B cell (primary cell): ENCODE data around the gene IL10RA. TPM values are rescaled to one million over a fixed set of nuclear protein-coding genes. Genes with fewer than 3 reads are reported as not detected.

ENCODE experiments used
- ATAC-seq: fragments of 200-7000 bp; cut with Tn5 transposase; one replicate; pipeline ENCODE4 v1.10.0; 2021; ENCODE audit warnings: low read depth, mild to moderate bottlenecking, moderate number of reproducible peaks, moderate library complexity
- CTCF ChIA-PET: fragments of 350-600 bp; sonication (Branson Sonifier 250); formaldehyde crosslinking; loops from one replicate; lab custom pipeline; 2021; ENCODE audit warnings: antibody characterized with exemption, inconsistent platforms; lab: Charles Lee
- POLR2A ChIA-PET: fragments of 350-600 bp; sonication (Branson Sonifier 250); formaldehyde crosslinking; loops from one replicate; lab custom pipeline; 2021; ENCODE audit warnings: antibody characterized with exemption; lab: Charles Lee
- DNase-seq: peaks from one replicate; pipeline ENCODE4 v3.0.0; 2013
- H2AFZ ChIP-seq: 2 replicates; pipeline ENCODE4 v1.6.1; 2012; ENCODE audit warnings: mild to moderate bottlenecking, low read depth, low read length; ENCODE audit not compliant: insufficient read depth, poor library complexity, severe bottlenecking
- H3K27ac ChIP-seq, 2 donors: 1 replicate in 1 of 2; 2 replicates in 1 of 2; pipeline ENCODE4 v1.5.1; 2012 to 2013; ENCODE audit warnings: low read length in 2 of 2, mild to moderate bottlenecking in 2 of 2, moderate library complexity in 1 of 2
- H3K27me3 ChIP-seq, 4 experiments: fragments of 200-600 bp in 1 of 4; sonication (generic) in 1 of 4; replicated peaks in 1 of 4; 1 replicate in 2 of 4; 2 replicates in 2 of 4; pipeline versions ENCODE4 v1.6.1 to v1.7.0; 2013 to 2016; ENCODE audit warnings: low read length in 3 of 4, mild to moderate bottlenecking in 2 of 4, mixed read lengths in 1 of 4, moderate library complexity in 1 of 4; ENCODE audit not compliant: insufficient read depth in 4 of 4, control insufficient read depth in 3 of 4; ENCODE audit errors: control extremely low read depth in 1 of 4
- H3K36me3 ChIP-seq, 2 experiments: replicated peaks in 1 of 2; 1 replicate in 1 of 2; 2 replicates in 1 of 2; pipeline versions ENCODE4 v1.6.1 to v1.7.1; 2013; ENCODE audit warnings: low read length in 1 of 2; ENCODE audit not compliant: insufficient read depth in 2 of 2, control insufficient read depth in 1 of 2; ENCODE audit errors: control extremely low read depth in 1 of 2, extremely low read depth in 1 of 2
- H3K4me1 ChIP-seq, 2 donors: fragments of 200-600 bp in 1 of 2; sonication (generic) in 1 of 2; 1 replicate in 1 of 2; 2 replicates in 1 of 2; pipeline versions ENCODE4 v1.5.1 to v1.6.1; 2013 to 2017; ENCODE audit warnings: low read length in 2 of 2; ENCODE audit not compliant: control insufficient read depth in 2 of 2, insufficient read depth in 2 of 2
- H3K4me2 ChIP-seq: replicated peaks from 2 replicates; pipeline ENCODE3; 2012; ENCODE audit warnings: mild to moderate bottlenecking, low read depth, low read length; ENCODE audit not compliant: poor library complexity, severe bottlenecking
- H3K4me3 ChIP-seq, 5 experiments: fragments of 200-600 bp in 1 of 5; sonication (generic) in 1 of 5; 1 replicate in 3 of 5; 2 replicates in 2 of 5; pipeline versions ENCODE4 v1.5.1 to v1.7.0; 2011 to 2016; ENCODE audit warnings: low read length in 4 of 5, mild to moderate bottlenecking in 4 of 5, low read depth in 2 of 5, control low read depth in 1 of 5, moderate library complexity in 1 of 5; ENCODE audit not compliant: insufficient read depth in 1 of 5; ENCODE audit errors: control extremely low read depth in 1 of 5, extremely low read depth in 1 of 5
- H3K79me2 ChIP-seq: fragments of 200-600 bp; sonication (generic); one replicate; pipeline ENCODE4 v1.6.0; 2016; ENCODE audit warnings: low read length; ENCODE audit not compliant: control insufficient read depth, insufficient read depth
- H3K9ac ChIP-seq: fragments of 200-600 bp; sonication (generic); 2 replicates; pipeline ENCODE4 v1.6.1; 2017; ENCODE audit warnings: mild to moderate bottlenecking, low read length, moderate library complexity
- H3K9me3 ChIP-seq, 3 donors: one replicate each; pipeline versions ENCODE4 v1.6.1 to v1.7.1; 2013; ENCODE audit warnings: low read length in 2 of 3; ENCODE audit not compliant: control insufficient read depth in 2 of 3, insufficient read depth in 1 of 3; ENCODE audit errors: control extremely low read depth in 1 of 3
- H4K20me1 ChIP-seq: 2 replicates; pipeline ENCODE4 v1.6.0; 2012; ENCODE audit warnings: mild to moderate bottlenecking, low read length; ENCODE audit not compliant: insufficient read depth, control insufficient read depth, poor library complexity, severe bottlenecking
- H3K27ac Mint-ChIP-seq: one replicate; pipeline ENCODE4 v1.8.0; 2021; ENCODE audit warnings: mixed read lengths
- H3K27me3 Mint-ChIP-seq: one replicate; pipeline ENCODE4 v1.8.0; 2021; ENCODE audit warnings: mixed read lengths
- H3K4me1 Mint-ChIP-seq: one replicate; pipeline ENCODE4 v1.8.0; 2021; ENCODE audit warnings: mixed read lengths
- H3K4me3 Mint-ChIP-seq: one replicate; pipeline ENCODE4 v1.8.0; 2021; ENCODE audit warnings: mixed read lengths
- H3K9me3 Mint-ChIP-seq: one replicate; pipeline ENCODE4 v1.8.0; 2022; ENCODE audit warnings: mixed read lengths; ENCODE audit not compliant: insufficient read depth
- EZH2 ChIP-seq: IDR thresholded peaks from 2 replicates; pipeline ENCODE4 v1.6.1; 2012; ENCODE audit warnings: borderline replicate concordance, low read depth, mild to moderate bottlenecking, moderate library complexity, low read length; ENCODE audit not compliant: insufficient read depth, poor library complexity, severe bottlenecking
- WGBS: methylation state at CpG from one replicate; pipeline ENCODE4 v1.1.5; 2013; ENCODE audit warnings: missing lambda C conversion rate; ENCODE audit not compliant: insufficient coverage; 5-methylcytosine and 5-hydroxymethylcytosine counted together
- intact Hi-C: fragments of 100-400 bp; cut with micrococcal nuclease; formaldehyde crosslinking; loops from one replicate; pipeline ENCODE4 v1.10.0; 2022
- polyA plus RNA-seq: library from polyadenylated mRNA; depleted of rRNA; stranded (reverse); fragments of >200 nt; gene quantifications from 2 replicates; pipeline ENCODE4 v1.2.3, GENCODE V29; 2012
- total RNA-seq, 2 donors: library from RNA; stranded (reverse); fragments of 120-200 nt in 1 of 2; gene quantifications; 1 replicate in 1 of 2; 2 replicates in 1 of 2; pipeline versions ENCODE4 v1.2.3 to v1.2.4, GENCODE V29; 2013 to 2022
- TF ChIP-seq, protein P1 (sequence below): fragments of 200-600 bp; IDR thresholded peaks from one replicate; pipeline ENCODE4 v1.8.0; 2022; ENCODE audit warnings: antibody characterized with exemption, mild to moderate bottlenecking

IL10RA gene
- total and polyA plus RNA-seq, 2 donors (not counting 1 experiment from before 2014, with no cell fraction given), result 73.3 to 417 TPM

DNA sequence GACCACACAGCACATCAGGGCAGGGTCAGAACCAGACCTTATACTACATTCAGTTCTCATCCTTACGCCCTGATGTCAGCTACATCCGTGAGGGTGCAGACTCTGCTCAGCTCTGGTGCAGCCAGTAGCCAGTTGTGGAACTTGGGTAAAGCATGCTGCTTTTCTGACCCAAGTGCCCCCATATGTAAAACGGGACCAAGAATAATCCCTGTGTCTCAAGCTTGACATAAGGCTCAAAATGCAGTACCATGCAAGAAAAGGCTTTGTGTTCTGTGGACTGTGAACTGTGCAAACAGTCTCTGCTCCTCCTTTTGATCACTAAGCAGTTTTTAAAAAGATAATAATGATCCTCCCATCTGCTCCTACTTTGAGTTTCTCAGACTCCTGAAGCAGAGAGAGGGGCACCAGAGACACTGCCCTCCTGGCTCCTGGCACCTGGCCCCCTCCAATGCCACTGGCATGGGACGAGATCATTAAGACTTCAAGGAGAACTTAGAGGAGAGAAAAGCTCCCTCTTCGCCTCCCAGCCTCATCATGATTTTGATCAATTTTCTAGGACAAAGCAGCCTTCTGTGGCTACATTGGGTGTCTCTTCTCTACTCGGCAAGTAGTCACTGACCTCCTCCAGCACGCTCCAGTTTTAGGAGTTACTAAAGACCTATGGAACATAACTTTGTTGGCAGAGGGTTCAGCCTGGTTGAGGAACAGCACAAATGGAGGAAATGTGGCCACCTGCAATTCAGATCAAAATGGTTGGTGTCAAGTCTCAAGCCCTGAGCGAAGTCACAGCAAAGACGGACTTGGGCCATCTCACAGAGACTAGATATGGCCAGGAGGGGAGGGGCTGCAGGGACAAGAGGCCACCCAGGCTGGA lies 23.9 kb downstream of the IL10RA start:
- TF ChIP-seq, protein P1, sequence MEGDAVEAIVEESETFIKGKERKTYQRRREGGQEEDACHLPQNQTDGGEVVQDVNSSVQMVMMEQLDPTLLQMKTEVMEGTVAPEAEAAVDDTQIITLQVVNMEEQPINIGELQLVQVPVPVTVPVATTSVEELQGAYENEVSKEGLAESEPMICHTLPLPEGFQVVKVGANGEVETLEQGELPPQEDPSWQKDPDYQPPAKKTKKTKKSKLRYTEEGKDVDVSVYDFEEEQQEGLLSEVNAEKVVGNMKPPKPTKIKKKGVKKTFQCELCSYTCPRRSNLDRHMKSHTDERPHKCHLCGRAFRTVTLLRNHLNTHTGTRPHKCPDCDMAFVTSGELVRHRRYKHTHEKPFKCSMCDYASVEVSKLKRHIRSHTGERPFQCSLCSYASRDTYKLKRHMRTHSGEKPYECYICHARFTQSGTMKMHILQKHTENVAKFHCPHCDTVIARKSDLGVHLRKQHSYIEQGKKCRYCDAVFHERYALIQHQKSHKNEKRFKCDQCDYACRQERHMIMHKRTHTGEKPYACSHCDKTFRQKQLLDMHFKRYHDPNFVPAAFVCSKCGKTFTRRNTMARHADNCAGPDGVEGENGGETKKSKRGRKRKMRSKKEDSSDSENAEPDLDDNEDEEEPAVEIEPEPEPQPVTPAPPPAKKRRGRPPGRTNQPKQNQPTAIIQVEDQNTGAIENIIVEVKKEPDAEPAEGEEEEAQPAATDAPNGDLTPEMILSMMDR, result no peak
- TF ChIP-seq EZH2, result no peak

More for the DNA sequence above, 23.9 kb downstream of the IL10RA start:
- Histone ChIP-seq H3K27ac (peak overlapping the region; percentile 95 to 99), H3K4me3 (peak overlapping the region in 2 of 5 experiments; percentile 2 to 38), H3K9ac (peak overlapping the region; percentile 53), H4K20me1 (no peaks in the 10 kb centered on the region), H3K9me3 (peaks cover 0 to 14% (median 0%) of the 10 kb centered on the region in 3 donors), H3K36me3 (no peaks in the 10 kb centered on the region), H3K4me1 (peaks cover 99 to 100% of the 10 kb centered on the region in 2 donors), H2AFZ (peak overlapping the region; percentile 23), H3K27me3 (no peaks in the 10 kb centered on the region), H3K79me2 (no peaks in the 10 kb centered on the region), H3K4me2 (peak overlapping the region; percentile 67)
- Mint-ChIP-seq H3K9me3 (peaks cover 2% of the 10 kb centered on the region), H3K4me1 (peaks cover 100% of the 10 kb centered on the region), H3K27ac (peak overlapping the region; percentile 99), H3K4me3 (peak overlapping the region; percentile 75), H3K27me3 (no peaks in the 10 kb centered on the region)
- 24% methylated on average over 6 of the region's 9 CpGs for WGBS
- peak; percentile 57 for DNase-seq
- CTCF ChIA-PET, result interaction anchor here (1.0 to 10.5 kb wide), 9 partner anchors 8 to 195 kb away, joined by 3 to 133 read pairs (median 9); partner anchors contain the start of gene IL10RA
- POLR2A ChIA-PET, result interaction anchor here (1.0 to 20.9 kb wide), 6 partner anchors 17 to 182 kb away, joined by 3 to 346 read pairs (median 14); partner anchors contain the start of gene IL10RA
- no peak for ATAC-seq
- intact Hi-C loops, result loop anchor here (5.0 to 10.0 kb wide), 2 partner anchors 38 to 215 kb away; partner anchors contain the start of gene JAML
